Naive thymus-derived CD4-positive, alpha-beta T cell (primary cell): ENCODE measurements around the gene ADGRL2. TPM values are rescaled to one million over a fixed set of nuclear protein-coding genes. Genes with fewer than 3 reads are reported as not detected.

Experiments
- ATAC-seq: fragments of 150-1000 bp; cut with Tn5 transposase; 2 replicates; pipeline ENCODE4 v1.10.0; 2021; ENCODE audit warnings: mild to moderate bottlenecking, moderate library complexity
- CTCF ChIA-PET: fragments of 350-600 bp; sonication (Branson Sonifier 250); formaldehyde crosslinking; loops from one replicate; lab custom pipeline; 2021; ENCODE audit warnings: antibody characterized with exemption; lab: Charles Lee
- POLR2A ChIA-PET: fragments of 350-600 bp; sonication (Branson Sonifier 250); formaldehyde crosslinking; loops from one replicate; lab custom pipeline; 2021; ENCODE audit warnings: antibody characterized with exemption, inconsistent platforms; lab: Charles Lee
- DNase-seq, 9 donors: peaks; one replicate each; pipeline versions ENCODE4 v3.0.0 to v3.0.0-alpha.2; 2020 to 2022; ENCODE audit warnings: mixed read lengths in 1 of 9
- H3K27ac ChIP-seq: one replicate; pipeline ENCODE4 v1.7.0; 2013; ENCODE audit warnings: mild to moderate bottlenecking, low read depth, low read length, moderate library complexity
- H3K27me3 ChIP-seq, 2 donors: one replicate each; pipeline ENCODE4 v1.7.0; 2013; ENCODE audit warnings: low read length in 2 of 2, mild to moderate bottlenecking in 2 of 2, moderate library complexity in 2 of 2; ENCODE audit not compliant: control insufficient read depth in 2 of 2, insufficient read depth in 2 of 2
- H3K36me3 ChIP-seq, 3 experiments: 1 replicate in 2 of 3; 2 replicates in 1 of 3; pipeline ENCODE4 v1.7.0; 2013; ENCODE audit warnings: low read length in 3 of 3, mild to moderate bottlenecking in 3 of 3, moderate library complexity in 1 of 3; ENCODE audit not compliant: insufficient read depth in 3 of 3, control insufficient read depth in 2 of 3
- H3K4me1 ChIP-seq, 2 donors: one replicate each; pipeline ENCODE4 v1.7.0; 2013; ENCODE audit warnings: low read length in 2 of 2, mild to moderate bottlenecking in 2 of 2, moderate library complexity in 1 of 2; ENCODE audit not compliant: control insufficient read depth in 2 of 2, insufficient read depth in 2 of 2
- H3K4me3 ChIP-seq: 2 replicates; pipeline ENCODE4 v1.7.0; 2013; ENCODE audit warnings: mild to moderate bottlenecking, low read length
- H3K9me3 ChIP-seq, 3 experiments: 1 replicate in 2 of 3; 2 replicates in 1 of 3; pipeline ENCODE4 v1.7.0; 2013; ENCODE audit warnings: low read length in 3 of 3; ENCODE audit not compliant: control insufficient read depth in 2 of 3
- H3K27ac Mint-ChIP-seq, 9 donors: one replicate each; pipeline ENCODE4 v1.8.0; 2020 to 2022; ENCODE audit warnings: mixed read lengths in 9 of 9, mild to moderate bottlenecking in 8 of 9, moderate library complexity in 5 of 9, inconsistent platforms in 2 of 9
- H3K27me3 Mint-ChIP-seq, 5 donors: one replicate each; pipeline ENCODE4 v1.8.0; 2021 to 2022; ENCODE audit warnings: mixed read lengths in 5 of 5, mild to moderate bottlenecking in 1 of 5
- H3K36me3 Mint-ChIP-seq, 5 donors: one replicate each; pipeline ENCODE4 v1.8.0; 2020 to 2022; ENCODE audit warnings: mixed read lengths in 5 of 5, mild to moderate bottlenecking in 3 of 5, inconsistent platforms in 1 of 5
- H3K4me1 Mint-ChIP-seq, 7 donors: one replicate each; pipeline ENCODE4 v1.8.0; 2020 to 2022; ENCODE audit warnings: mixed read lengths in 7 of 7, mild to moderate bottlenecking in 3 of 7, inconsistent platforms in 1 of 7
- H3K4me3 Mint-ChIP-seq, 10 donors: one replicate each; pipeline ENCODE4 v1.8.0; 2020 to 2022; ENCODE audit warnings: mild to moderate bottlenecking in 10 of 10, mixed read lengths in 10 of 10, moderate library complexity in 6 of 10, inconsistent platforms in 2 of 10
- H3K9me3 Mint-ChIP-seq, 11 donors: one replicate each; pipeline ENCODE4 v1.8.0; 2020 to 2022; ENCODE audit warnings: mixed read lengths in 11 of 11, mild to moderate bottlenecking in 4 of 11, inconsistent platforms in 1 of 11, moderate library complexity in 1 of 11
- intact Hi-C, 2 donors: fragments of 100-400 bp; cut with micrococcal nuclease; formaldehyde crosslinking; loops; one replicate each; pipeline ENCODE4 v1.15.1; 2023
- polyA plus RNA-seq, 2 donors: library from polyadenylated mRNA; unstranded; fragments of 300-500 nt; fragmentation: Illumina TruSeq; gene quantifications; one replicate each; pipeline ENCODE4 v1.2.3, GENCODE V29; 2021
- total RNA-seq, 6 experiments: library from RNA in 5 of 6; stranded (reverse) in 5 of 6; gene quantifications; 1 replicate in 5 of 6; 2 replicates in 1 of 6; pipeline ENCODE4 v1.2.3 and lab custom pipeline; 2021 to 2026

The ADGRL2 gene
- total and polyA plus RNA-seq, 7 experiments from 2014 or later, result not detected

DNA sequence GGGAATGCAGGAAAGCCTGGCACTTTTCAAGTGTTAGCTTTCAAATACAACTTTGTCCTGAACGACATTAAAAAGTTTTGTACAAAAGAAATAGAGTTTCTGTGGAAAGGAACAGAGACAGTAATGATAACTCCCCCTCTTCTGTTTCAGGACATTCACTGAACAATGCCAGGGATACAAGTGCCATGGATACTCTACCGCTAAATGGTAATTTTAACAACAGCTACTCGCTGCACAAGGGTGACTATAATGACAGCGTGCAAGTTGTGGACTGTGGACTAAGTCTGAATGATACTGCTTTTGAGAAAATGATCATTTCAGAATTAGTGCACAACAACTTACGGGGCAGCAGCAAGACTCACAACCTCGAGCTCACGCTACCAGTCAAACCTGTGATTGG lies 189.5 kb downstream of the ADGRL2 start:
- H3K4me3 Mint-ChIP-seq, result no peak overlapping the region
- Histone ChIP-seq H3K36me3 (no peaks in the 10 kb centered on the region), H3K9me3 (no peaks in the 10 kb centered on the region), H3K27me3 (no peaks in the 10 kb centered on the region), H3K4me1 (no peaks in the 10 kb centered on the region), H3K4me3 (no peak overlapping the region), H3K27ac (no peak overlapping the region)
- no peaks in the 10 kb centered on the region for H3K4me1 Mint-ChIP-seq
- ChIA-PET POLR2A (no interaction called here), CTCF (no interaction called here)
- intact Hi-C loops, result no loop called here
- no peak overlapping the region for H3K27ac Mint-ChIP-seq
- ATAC-seq, result no peak
- DNase-seq, result no peak
- no peaks in the 10 kb centered on the region for H3K36me3 Mint-ChIP-seq
- H3K9me3 Mint-ChIP-seq, result peaks cover 0 to 1% (median 0%) of the 10 kb centered on the region in 11 donors
- H3K27me3 Mint-ChIP-seq, result no peaks in the 10 kb centered on the region

DNA sequence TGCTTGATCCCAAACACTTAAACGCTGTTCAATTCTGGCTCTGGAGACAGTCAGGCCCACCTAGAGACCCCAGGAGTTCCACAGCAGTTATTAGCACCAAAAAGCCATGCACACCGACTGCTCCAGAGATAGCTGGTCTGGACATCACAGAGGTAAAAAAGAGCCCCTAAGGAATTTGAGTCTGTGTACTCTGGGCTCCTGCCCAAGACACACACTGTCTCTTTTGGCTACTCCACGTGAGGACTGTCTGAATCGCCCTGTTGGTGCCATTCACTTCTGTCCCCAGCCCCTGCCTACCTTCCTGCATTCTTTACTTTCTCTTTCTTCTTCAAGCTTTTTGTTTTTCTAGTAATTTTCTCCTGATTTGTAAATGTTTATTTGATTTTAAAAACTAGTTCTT lies 197.4 kb downstream of the ADGRL2 start:
- Histone ChIP-seq H3K36me3 (no peaks in the 10 kb centered on the region), H3K27ac (no peak overlapping the region), H3K4me3 (no peak overlapping the region), H3K9me3 (no peaks in the 10 kb centered on the region), H3K27me3 (no peaks in the 10 kb centered on the region), H3K4me1 (no peaks in the 10 kb centered on the region)
- H3K4me1 Mint-ChIP-seq, result no peaks in the 10 kb centered on the region
- intact Hi-C loops, result no loop called here
- no peak overlapping the region for H3K4me3 Mint-ChIP-seq
- DNase-seq, result no peak
- ChIA-PET CTCF (no interaction called here), POLR2A (no interaction called here)
- H3K27ac Mint-ChIP-seq, result no peak overlapping the region
- no peaks in the 10 kb centered on the region for H3K27me3 Mint-ChIP-seq
- H3K36me3 Mint-ChIP-seq, result no peaks in the 10 kb centered on the region
- H3K9me3 Mint-ChIP-seq, result peaks cover 0 to 6% (median 0%) of the 10 kb centered on the region in 11 donors
- no peak for ATAC-seq

GRCh38 chr1:81999364-81999763 lies 198.6 kb downstream of the ADGRL2 start:
- intact Hi-C loops, result no loop called here
- no peaks in the 10 kb centered on the region for H3K36me3 ChIP-seq
- ChIA-PET CTCF (no interaction called here), POLR2A (no interaction called here)
- DNase-seq, result no peak
- H3K36me3 Mint-ChIP-seq, result no peaks in the 10 kb centered on the region
- H3K27ac ChIP-seq, result no peak overlapping the region
- no peak overlapping the region for H3K4me3 ChIP-seq
- H3K4me3 Mint-ChIP-seq, result no peak overlapping the region
- H3K9me3 ChIP-seq, result no peaks in the 10 kb centered on the region
- H3K9me3 Mint-ChIP-seq, result peaks cover 0 to 6% (median 0%) of the 10 kb centered on the region in 11 donors
- H3K4me1 Mint-ChIP-seq, result no peaks in the 10 kb centered on the region
- H3K27me3 ChIP-seq, result no peaks in the 10 kb centered on the region
- ATAC-seq, result no peak
- no peaks in the 10 kb centered on the region for H3K4me1 ChIP-seq
- H3K27ac Mint-ChIP-seq, result no peak overlapping the region
- no peaks in the 10 kb centered on the region for H3K27me3 Mint-ChIP-seq

DNA sequence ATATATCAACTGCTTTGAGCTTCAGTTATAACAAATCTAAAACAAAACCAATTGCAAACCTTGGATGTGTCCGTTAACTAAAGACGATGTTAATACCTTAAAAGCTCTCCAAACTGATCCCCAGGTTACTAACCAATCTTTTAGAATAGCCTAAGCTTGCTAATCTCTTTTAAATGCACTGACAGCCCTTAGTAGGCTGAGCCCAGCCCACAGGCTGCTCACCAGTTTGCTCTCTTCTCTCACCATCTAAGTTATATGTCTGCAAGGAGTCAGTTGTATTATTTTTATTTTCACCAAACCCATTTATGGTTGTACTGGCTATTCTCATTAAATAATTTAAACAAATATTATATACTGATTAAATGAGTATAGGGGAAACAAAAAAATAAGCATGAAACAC lies 199.5 kb downstream of the ADGRL2 start:
- CTCF ChIA-PET, result no interaction called here
- Histone ChIP-seq H3K27ac (no peak overlapping the region), H3K4me3 (no peak overlapping the region), H3K36me3 (no peaks in the 10 kb centered on the region), H3K9me3 (no peaks in the 10 kb centered on the region), H3K27me3 (no peaks in the 10 kb centered on the region), H3K4me1 (no peaks in the 10 kb centered on the region)
- ATAC-seq (no peak), DNase-seq (no peak)
- Mint-ChIP-seq H3K4me1 (no peaks in the 10 kb centered on the region), H3K27ac (no peak overlapping the region), H3K4me3 (no peak overlapping the region), H3K36me3 (no peaks in the 10 kb centered on the region), H3K27me3 (no peaks in the 10 kb centered on the region), H3K9me3 (peaks cover 0 to 6% (median 0%) of the 10 kb centered on the region in 11 donors)
- intact Hi-C loops, result no loop called here
- POLR2A ChIA-PET, result no interaction called here

- Mint-ChIP-seq H3K9me3 (peaks cover 0 to 6% (median 0%) of the 10 kb centered on the region in 11 donors), H3K27ac (no peak overlapping the region), H3K4me1 (no peaks in the 10 kb centered on the region), H3K27me3 (no peaks in the 10 kb centered on the region), H3K4me3 (no peak overlapping the region), H3K36me3 (no peaks in the 10 kb centered on the region)
- Histone ChIP-seq H3K36me3 (no peaks in the 10 kb centered on the region), H3K4me3 (no peak overlapping the region), H3K9me3 (no peaks in the 10 kb centered on the region), H3K4me1 (no peaks in the 10 kb centered on the region), H3K27me3 (no peaks in the 10 kb centered on the region), H3K27ac (no peak overlapping the region)
- CTCF ChIA-PET, result no interaction called here
- POLR2A ChIA-PET, result no interaction called here
- no peak for DNase-seq
- intact Hi-C loops, result no loop called here
- no peak for ATAC-seq
Observed at GRCh38 chr1:82001345-82001744, 200.6 kb downstream of the ADGRL2 start.

DNA sequence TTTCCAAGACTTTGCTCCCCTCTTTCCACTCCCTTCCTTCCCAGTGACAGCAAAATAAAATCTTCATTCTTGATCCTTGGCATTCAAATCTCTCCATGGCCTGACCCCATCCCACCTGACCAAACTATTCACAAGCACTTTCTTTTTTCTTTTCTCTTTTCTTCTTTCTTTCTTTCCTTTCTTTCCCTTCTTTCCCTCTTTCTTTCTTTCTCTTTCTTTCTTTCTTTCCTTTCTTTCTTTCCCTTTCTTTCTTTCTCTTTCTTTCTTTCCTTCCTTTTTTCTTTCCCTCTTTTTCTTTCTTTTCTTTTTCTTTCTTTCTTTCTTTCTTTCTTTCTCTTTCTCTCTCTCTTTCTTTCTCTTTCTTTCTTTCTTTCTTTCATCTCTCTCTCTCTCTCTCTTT lies 207.1 kb downstream of the ADGRL2 start:
- DNase-seq (no peak), ATAC-seq (no peak)
- CTCF ChIA-PET, result no interaction called here
- Mint-ChIP-seq H3K27me3 (no peaks in the 10 kb centered on the region), H3K4me1 (no peaks in the 10 kb centered on the region), H3K4me3 (no peak overlapping the region), H3K27ac (no peak overlapping the region), H3K9me3 (peaks cover 0 to 4% (median 0%) of the 10 kb centered on the region in 11 donors), H3K36me3 (no peaks in the 10 kb centered on the region)
- POLR2A ChIA-PET, result no interaction called here
- no peak overlapping the region for H3K27ac ChIP-seq
- no peaks in the 10 kb centered on the region for H3K36me3 ChIP-seq
- H3K4me1 ChIP-seq, result no peaks in the 10 kb centered on the region
- H3K4me3 ChIP-seq, result no peak overlapping the region
- H3K27me3 ChIP-seq, result no peaks in the 10 kb centered on the region
- intact Hi-C loops, result no loop called here
- H3K9me3 ChIP-seq, result no peaks in the 10 kb centered on the region

DNA sequence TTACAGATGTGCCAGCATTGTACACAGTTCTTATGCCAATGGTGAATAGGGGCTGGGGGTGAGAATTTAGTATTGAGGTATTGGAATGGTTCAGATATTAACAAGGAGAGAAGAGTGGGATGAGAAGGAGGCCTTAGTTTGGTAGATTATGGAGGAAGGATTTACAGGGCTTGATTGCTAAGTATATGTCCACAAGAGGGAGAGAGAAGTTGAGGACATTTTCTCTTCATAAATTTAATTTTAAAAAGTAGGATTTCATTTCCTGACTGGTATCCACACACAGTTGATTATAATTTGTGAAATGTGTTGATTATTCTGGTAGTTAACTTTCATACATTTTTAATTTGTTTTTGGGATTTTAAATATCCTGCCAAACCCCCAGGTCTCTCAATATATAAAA lies 213.0 kb downstream of the ADGRL2 start:
- ChIA-PET CTCF (no interaction called here), POLR2A (no interaction called here)
- intact Hi-C loops, result no loop called here
- no peaks in the 10 kb centered on the region for H3K4me1 ChIP-seq
- ATAC-seq (no peak), DNase-seq (no peak)
- H3K27me3 ChIP-seq, result no peaks in the 10 kb centered on the region
- Mint-ChIP-seq H3K36me3 (no peaks in the 10 kb centered on the region), H3K9me3 (no peaks in the 10 kb centered on the region), H3K27me3 (peaks cover 0 to 5% (median 0%) of the 10 kb centered on the region in 5 donors), H3K27ac (no peak overlapping the region), H3K4me1 (no peaks in the 10 kb centered on the region), H3K4me3 (no peak overlapping the region)
- no peaks in the 10 kb centered on the region for H3K36me3 ChIP-seq
- no peak overlapping the region for H3K4me3 ChIP-seq
- no peak overlapping the region for H3K27ac ChIP-seq
- no peaks in the 10 kb centered on the region for H3K9me3 ChIP-seq
